Activated naive CD4-positive, alpha-beta T cell treated with Interleukin-2 at 50 U/mL for 16 hours (primary cell): ENCODE data around the gene RICTOR.
"Not testable (repeated sequence)": the region's sequence is repeated elsewhere in the genome, so short reads cannot be mapped to it uniquely, and the experiment has no call there.

ENCODE experiments used
- DNase-seq: peaks from one replicate; pipeline ENCODE4 v3.0.0-alpha.2; 2020

Gene RICTOR

DNA sequence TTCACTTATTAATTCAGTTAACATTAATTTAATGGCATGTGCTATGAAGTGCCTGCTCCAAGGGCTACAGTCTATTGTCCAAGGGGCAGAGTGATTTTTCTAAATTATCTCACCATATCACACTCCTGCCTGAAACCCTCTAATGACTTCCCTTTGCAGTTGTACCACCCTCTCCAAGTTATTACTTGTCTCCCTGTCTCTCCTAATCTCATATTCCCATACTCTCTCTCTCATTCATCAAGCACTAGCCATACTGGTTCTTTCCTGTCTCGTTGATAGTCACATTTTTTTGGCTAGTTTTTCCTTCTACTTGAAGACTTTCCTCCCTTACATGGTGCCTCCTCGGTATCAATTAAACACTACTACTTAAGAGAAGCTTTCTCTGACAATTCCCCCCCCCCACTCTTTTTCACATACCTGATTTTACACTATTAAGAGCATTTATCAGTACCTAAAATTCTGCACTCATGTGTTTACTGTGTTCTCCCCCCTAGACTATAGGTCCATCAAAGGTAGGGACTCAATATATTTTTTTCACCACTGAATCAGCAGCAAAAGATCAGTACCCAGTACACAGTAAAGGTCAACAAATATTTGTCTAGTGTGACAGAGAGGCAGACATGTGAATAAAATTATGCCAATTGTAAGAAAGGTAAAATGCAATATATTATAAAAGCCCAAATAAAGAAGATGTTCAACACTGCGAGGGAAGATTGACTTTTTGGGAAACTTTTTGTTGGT is 19.0 kb downstream of the RICTOR start:
- no peak for DNase-seq

DNA sequence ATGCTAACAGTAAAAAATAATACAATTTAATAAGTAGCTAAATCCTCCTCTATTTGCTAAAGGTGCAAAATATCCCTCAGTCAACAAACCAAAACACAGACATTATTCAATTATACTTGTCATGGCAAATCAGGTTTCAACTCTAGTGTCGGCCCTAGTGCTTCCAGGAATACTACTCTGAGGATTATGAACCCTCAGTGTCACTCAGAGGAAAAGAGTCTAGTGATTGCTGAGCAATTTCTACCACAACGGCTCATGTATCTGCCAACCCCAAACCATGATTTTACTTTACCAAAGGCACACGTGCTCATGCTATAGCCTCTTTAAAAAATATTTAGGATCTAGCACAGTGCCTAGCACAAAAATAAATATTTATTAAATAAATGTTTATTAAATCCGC is 21.0 kb downstream of the RICTOR start:
- DNase-seq = no peak

DNA sequence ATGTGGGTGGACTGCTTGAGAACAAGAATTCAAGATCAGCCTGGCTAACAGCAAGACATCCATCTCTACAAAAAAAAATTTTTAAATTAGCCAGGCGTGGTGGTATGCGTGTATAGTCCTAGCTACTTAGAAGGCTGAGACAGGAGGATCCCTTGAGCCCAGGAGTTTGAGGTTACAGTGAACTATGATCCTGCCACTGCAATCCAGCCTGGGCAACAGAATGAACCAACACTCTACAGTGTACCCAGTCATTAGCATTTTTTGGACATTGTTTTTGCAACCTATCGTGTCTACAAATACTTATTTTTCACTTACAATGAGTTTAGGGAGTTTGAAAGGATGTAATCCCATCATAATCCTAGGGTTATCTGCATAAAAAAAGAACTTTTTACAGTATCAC is 22.1 kb downstream of the RICTOR start:
- no peak for DNase-seq

DNA sequence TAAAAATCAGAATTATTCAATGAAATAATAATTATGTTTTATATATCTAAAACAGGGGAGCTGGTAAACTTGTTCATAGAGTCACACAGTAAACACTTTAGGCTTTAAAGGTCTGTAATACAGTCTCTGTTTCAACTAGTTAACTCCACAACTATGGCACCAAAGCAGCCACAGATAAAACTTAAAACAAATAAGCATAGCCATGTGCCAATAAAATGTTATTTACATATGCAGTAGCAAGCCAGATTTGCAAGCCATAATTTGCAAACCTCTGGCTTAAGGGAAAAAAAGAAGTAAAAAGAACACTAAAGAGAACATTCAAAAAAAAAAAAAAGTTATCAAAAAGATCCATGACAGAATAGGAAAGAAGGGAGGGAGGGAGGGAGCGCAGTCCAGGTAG is 24.9 kb downstream of the RICTOR start:
- DNase-seq = no peak

DNA sequence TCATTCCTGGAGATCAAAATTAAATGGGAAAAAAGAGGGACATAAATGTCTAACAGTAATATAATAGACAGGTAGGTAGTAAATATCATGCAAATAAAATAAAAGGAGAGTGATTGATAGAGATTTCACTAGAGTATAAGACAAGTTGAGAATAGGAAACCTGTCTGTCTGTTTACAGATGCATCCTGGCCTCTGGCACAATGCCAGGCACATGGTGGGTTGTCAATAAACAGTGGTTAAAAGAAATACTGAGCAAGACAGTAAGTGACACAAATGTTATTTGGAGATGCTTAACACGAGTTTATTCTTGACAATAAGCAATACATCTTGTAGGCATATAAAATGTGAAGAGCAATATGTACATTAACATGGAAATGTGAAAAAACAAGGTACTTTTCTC is 33.3 kb downstream of the RICTOR start:
- DNase-seq = no peak

DNA sequence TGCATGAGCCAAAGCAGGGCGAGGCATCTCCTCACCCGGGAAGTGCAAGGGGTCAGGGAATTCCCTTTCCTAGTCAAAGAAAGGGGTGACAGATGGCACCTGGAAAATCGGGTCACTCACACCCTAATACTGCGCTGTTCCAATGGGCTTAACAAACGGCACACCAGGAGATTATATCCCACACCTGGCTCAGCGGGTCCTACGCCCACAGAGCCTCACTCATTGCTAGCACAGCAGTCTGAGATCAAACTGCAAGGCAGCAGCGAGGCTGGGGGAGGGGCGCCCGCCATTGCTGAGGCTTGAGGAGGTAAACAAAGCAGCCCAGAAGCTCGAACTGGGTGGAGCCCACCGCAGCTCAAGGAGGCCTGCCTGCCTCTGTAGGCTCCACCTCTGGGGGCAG is 39.7 kb downstream of the RICTOR start:
- DNase-seq = not testable (repeated sequence)

DNA sequence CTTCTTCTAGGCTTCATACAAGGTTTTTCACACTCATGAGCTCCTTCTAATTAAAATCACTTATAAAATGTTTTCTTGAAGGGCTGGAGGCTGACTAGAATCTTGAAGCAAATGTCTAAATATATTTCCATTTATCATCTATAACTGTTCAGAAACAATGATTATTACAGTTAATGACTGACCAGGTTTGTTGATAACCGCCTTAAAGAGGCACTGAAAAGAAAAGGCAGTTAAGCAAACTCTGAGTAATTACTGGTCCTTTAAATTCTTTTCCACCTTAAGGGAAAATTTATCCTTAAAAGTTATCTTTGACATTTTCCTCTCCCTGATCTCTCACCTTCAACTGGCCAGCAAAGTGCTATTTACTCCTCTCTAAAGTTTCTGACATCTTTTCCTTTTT is 43.2 kb downstream of the RICTOR start:
- DNase-seq = no peak

DNA sequence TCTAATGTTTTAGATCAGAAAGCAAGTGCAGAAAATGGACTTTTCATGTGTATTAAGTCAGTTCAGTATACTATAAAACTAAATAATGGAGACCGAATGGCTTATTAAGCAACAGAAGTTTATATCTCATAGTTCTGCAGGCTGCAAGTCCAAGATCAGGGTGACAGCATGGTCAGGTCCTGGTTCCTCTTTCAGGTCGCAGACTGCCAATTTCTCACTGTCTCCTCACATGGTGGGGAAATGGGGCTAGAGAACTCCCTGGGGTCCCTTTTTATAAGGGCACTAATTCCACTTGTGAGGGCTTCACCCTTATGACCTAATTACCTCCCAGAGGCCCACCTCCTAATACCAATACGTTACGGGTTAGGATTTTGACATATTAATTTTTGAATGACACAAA is 48.7 kb downstream of the RICTOR start:
- DNase-seq = no peak

DNA sequence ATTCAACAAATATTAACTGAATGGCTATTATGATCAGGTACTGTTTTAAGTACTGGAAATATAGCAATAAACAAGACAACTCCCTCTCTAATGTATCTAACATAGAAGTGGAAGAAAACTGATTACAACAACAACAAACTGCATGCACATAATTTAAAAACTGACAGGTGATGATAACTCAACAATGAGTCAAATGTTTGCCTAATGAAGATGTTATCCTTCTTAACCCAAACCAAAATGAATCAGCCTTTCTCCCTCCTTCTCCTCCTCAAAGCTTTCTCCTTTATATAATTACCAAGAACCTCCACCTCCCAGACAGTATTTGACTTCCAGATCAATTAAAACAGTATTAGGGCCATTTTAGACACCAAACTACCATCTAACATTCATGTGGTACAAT is 49.3 kb downstream of the RICTOR start:
- no peak for DNase-seq

DNA sequence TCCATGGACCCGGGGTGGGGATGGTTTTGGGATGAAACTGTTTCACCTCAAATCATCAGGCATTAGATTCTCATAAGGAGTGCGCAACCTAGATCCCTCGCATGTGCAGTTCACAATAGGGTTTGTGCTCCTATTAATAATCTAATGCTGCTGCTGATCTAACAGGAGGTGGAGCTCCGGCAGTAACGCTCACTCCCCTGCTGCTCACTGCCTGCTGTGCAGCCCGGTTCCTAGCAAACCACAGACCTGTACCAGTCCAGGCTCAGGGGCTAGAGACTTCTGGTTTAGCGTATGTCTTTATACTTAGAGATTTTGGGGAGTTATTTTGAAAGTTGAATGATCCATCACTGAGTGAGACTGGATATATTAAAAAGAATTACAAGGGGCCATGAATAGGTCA is 50.2 kb downstream of the RICTOR start:
- DNase-seq = no peak

DNA sequence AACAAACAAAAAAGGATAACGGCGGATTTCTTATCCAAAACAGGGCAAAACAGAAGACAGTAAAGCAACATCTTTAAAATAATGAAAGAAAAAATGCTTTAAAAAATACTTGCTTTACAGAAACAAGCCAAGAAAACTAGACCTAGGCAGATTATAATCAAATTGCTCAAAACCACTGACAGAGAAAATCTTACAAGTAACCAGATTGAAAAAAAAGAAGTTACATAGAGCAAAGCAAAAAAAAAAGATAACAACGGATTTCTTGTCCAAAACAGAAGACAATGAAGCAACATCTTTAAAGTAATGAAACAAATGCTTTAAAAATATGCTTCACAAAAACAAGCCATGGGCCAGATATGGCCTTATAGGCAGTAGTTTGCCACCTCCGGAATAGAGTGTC is 51.1 kb downstream of the RICTOR start:
- DNase-seq = no peak

DNA sequence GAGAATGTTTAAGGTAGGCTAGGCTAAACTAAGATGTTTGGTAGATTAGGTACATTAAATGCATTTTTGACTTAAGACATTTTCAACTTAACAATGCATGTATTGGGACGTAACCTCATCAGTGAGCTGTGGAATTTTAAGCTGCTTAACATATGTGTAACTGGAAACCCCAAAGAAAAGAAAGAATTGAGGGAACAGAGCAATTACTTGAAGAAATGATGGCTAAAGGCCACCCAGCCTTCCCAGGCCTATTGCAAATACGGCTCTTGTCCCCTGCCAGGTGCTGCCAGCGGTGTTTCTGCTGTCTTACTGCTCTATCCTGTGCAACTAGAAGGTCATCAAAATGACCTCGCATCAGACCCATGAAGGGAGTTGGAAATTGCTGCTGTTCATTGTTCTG is 52.0 kb downstream of the RICTOR start:
- DNase-seq = no peak

DNA sequence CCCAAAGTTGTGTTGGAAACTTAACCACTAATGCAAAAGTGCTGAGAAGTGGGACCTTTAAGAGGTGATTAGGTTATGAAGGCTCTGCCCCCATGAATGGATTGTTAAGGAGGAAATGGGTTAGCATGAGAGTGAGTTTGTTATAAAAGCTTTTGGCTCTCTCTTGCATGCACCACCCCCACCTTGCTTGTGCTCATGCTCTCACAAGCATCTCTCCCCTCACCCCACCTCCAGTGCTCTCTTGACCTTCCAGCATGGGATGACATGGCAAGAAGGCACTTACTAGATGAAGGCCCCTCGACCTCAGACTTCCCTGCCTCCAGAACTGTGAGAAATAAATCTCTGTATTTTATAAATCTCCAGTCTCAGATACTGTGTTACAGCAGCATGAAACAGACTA is 52.8 kb downstream of the RICTOR start:
- no peak for DNase-seq

DNA sequence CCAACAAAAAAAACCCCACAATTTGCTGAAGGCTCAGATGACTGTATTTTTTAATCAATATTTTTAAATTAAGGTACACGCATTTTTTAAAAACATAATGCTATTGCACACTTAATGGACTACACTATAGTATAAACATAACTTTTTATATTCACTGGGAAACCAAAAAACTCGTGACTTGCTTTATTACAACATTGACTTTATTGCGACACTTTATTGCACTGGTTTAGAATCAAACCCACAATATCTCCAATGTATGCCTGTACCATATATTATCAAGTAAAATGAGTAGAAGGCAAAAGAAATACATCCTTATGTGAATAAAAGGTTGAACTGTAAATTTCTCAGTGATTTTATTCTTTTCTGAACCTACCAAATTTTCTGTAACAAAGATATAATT is 53.7 kb downstream of the RICTOR start:
- no peak for DNase-seq

DNA sequence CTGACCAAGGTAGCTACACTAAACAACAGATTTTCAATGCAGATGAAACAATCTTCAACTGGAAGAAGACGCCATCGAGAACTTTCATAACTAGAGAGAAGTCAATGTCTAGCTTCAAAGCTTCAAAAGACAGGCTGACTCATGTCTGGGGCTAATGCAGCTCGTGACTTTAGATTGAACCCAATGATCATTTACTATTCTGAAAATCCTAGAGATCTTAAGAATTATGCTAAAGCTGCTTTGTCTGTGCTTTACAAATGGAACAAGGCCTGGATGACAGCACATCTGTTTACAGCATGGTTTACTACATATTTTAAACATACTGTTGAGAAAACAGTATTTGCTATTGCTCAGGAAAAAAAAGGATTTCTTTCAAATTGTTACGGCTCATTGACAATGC is 54.9 kb downstream of the RICTOR start:
- no peak for DNase-seq

DNA sequence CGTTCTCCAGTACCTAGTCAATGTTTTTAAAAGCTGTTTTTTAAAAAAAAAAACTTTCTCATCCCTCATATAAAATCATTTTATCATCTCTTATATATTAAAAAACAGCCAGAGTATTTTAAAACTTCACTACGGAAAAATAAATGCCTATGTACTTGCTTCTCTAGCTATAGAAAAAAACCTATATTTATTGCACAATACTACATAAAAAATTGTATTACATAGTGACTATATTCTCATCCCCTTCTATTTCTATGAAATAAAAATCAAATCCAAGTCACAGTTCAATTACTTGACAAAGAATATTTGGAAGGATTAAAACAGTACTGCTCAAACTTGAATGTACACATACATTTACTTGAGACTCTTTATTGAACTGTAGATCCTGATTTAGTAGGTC is 56.7 kb downstream of the RICTOR start:
- no peak for DNase-seq

DNA sequence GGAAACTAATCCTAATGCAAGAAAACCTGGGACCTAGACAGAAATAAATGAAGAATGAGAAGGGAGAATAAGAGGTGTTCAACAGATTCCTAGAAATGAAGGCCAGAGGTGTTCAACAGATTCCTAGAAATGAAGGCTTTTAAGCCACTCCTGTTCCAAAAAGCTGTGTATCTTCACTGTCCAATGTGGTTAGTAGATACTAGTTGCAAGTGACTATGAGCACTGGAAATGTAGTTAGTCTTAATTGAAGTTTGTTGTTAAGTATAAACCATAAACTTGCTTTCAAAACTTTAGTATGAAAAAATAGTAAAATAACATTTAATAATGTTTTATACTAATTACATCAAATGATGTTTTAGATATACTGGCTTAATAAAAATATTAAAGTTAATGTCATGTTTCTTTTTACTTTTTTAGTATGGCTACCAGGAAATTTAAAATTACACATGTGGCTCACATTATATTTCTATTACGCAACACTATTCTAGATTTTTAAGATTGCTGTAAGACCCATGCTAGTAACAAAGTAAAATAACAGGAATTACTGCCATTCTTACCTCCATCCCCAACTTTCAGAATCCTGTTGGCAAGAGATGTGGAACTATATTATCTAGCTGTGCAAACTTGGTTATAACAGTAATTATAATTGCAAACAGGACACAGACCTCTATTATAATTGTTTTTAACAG is 57.5 kb downstream of the RICTOR start:
- DNase-seq = no peak

DNA sequence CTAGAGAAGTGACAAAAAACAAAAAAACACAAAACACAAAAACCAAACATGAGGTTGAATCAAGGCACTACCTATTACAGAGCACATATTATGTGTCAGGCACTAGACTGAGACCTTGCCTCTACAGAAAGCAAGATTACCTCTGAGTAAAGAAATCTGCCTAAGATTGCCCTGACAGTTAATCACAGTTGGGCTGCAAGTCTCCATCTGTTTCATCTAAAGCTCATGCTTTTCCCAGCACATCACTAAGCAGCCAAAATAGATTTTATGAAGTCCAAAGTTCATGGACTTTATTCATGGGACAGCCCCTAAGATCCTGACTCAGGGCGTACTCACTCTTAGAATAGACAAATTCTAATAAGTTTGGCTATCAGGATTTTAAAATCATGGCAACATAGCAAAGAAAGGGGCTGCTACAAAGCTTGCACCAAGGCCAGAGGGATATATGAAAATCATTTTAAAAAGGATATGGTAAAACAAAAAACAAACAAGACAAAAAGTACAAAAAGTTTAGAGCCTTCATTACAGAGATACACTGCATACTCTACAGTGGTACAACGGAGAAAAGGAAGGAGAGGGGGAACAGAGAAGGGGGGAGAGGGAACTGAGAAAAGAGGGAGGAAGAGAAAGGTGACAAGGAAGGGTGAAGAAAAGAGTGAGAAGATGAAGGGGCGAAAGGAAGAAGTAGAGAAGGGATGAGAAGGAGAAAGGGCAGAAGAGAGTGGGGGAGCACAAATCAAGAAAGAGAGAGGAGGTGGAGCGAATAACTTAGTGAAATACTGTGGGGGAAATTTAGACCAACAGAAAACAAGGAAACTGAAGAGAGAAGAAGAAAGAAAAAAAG is 58.2 kb downstream of the RICTOR start:
- no peak for DNase-seq

DNA sequence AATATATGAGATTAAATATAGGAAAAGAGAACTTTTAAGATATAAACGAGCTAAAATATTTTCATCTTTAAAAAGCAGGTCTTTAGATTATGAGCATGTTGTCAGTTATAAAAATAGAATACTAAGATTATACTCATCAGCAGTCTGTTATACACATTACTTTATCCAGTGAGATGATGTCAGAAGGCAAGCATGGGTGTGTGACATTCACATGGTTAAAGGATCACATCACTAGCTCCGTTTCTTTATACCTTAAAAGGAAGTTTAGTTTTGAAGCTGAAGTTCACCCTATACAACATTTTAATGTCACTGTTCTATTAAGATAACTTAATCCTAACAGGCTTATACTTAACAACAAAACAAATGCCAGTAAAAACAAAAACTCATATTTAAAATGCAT is 59.6 kb downstream of the RICTOR start:
- no peak for DNase-seq

DNA sequence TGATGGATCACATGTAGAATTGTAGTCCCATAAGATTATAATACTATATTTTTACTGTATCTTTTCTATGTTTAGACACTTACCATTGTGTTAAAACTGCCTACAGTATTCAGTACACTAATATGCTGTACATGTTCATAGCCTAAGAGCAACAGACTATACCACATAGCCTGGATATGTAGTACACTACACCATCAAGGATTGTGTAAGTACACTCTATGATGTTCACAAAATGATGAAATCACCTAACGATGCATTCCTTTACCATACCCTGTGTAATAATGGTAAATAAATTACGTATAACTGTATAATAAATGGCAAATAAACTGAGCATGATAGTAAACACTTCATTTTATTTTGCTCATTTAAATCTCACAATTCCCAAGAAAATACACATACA is 60.3 kb downstream of the RICTOR start:
- DNase-seq = no peak

DNA sequence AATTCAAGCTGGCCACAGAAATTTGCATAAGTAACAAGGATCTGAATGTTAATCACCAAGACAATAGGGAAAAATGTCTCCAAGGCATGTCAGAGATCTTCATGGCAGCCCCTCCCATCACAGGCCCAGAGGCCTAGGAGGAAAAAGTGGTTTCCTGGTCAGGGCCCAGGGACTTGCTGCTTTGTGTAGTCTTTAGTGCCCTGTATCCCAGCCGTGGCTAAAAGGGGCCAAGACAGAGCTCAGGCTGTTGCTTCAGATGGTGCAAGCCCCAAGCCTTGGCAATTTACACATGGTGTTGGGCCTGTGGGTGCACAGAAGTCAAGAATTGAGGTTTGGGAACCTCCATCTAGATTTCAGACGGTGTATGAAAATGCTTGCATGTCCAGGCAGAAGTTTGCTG is 63.2 kb downstream of the RICTOR start:
- not testable (repeated sequence) for DNase-seq

DNA sequence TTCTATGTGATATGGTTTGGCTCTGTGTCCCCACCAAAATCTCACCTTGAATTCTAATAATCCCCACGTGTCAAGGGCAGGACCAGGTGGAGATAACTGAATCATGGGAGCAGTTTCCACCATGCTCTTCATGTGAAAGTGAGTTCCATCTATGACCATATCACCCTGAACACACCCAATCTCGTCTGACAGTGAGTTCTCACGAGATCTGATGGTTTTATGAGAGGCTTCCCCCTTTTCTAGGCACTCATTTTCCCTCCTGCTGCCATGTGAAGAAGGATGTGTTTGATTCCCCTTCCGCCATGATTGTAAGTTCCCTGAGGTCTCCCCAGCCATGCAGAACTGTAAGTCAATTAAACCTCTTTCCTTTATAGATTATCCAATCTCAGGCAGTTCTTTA is 64.2 kb downstream of the RICTOR start:
- no peak for DNase-seq

DNA sequence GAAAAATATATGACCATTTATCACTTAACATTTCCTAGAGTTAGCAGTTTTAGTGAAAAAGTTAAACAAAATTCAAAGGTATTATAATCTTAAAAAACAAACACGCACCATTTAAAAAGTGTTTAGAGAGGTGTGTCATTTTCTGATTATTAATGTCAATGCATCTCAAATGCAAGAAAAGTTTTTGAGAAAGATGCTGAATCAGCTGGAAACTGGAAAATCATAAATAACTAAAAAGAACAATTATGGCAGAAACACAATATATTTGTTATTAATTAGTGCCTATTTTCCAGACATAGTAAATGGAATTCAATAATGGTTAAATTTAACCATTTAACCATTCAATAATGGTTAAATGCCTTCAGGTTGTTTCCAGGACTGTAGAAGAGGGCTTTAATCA is 64.9 kb downstream of the RICTOR start:
- DNase-seq = no peak

DNA sequence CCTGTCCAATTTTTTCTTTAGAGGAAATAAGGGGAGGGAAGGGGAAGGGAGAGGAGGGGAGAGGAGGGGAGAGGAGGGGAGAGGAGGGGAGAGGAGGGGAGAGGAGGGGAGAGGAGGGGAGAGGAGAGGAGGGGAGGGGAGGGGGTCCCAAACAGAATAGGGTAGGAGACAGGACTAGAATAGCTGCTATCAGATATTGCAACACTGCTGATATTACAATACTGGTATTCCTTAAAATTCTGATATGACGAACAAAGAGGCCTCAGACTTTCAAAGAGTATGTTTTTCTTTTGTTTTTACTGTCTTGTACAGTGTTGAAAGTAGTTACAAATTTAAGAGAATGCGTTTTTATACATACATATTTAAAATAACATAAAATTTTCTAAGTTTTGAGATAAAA is 67.5 kb downstream of the RICTOR start:
- no peak for DNase-seq
